HepG2 (cell line): ENCODE measurements around the gene TMC8. TPM values are rescaled to one million over a fixed set of nuclear protein-coding genes. Genes with fewer than 3 reads are reported as not detected.
A peak's percentile ranks its signal among the peaks of the same experiment; 100 is the strongest.

ENCODE experiments used
- CENPBD1 ChIP-seq: sonication (generic); formaldehyde crosslinking; IDR thresholded peaks from 2 replicates; pipeline ENCODE4 v1.8.0; 2022; ENCODE audit warnings: missing genetic modification reagents, low read depth, mild to moderate bottlenecking, borderline replicate concordance
- EZH2 ChIP-seq: conservative IDR thresholded peaks from 2 replicates; pipeline ENCODE4 v1.6.1; 2012; ENCODE audit warnings: mild to moderate bottlenecking, low read depth, low read length, moderate library complexity
- FOXK1 ChIP-seq: sonication (generic); formaldehyde crosslinking; IDR thresholded peaks from 2 replicates; pipeline ENCODE4 v1.4.0; 2020; ENCODE audit warnings: low read depth, missing genetic modification reagents, borderline replicate concordance
- HNRNPH1 ChIP-seq: fragments of 200-400 bp; formaldehyde crosslinking; optimal IDR thresholded peaks from 2 replicates; pipeline ENCODE3; 2017; ENCODE audit warnings: mild to moderate bottlenecking, low read depth, low read length
- JUNB ChIP-seq: sonication (generic); formaldehyde crosslinking; IDR thresholded peaks from 2 replicates; pipeline ENCODE4 v1.8.0; 2022; ENCODE audit warnings: missing genetic modification reagents, mild to moderate bottlenecking, borderline replicate concordance
- MLXIP ChIP-seq: sonication (generic); formaldehyde crosslinking; IDR thresholded peaks from 2 replicates; pipeline ENCODE4 v1.9.0; 2021; ENCODE audit warnings: missing genetic modification reagents, borderline replicate concordance
- REXO4 ChIP-seq: sonication (generic); formaldehyde crosslinking; IDR thresholded peaks from 2 replicates; pipeline ENCODE4 v1.8.0; 2022; ENCODE audit warnings: missing genetic modification reagents, mild to moderate bottlenecking, borderline replicate concordance
- SCMH1 ChIP-seq: sonication (generic); formaldehyde crosslinking; IDR thresholded peaks from 2 replicates; pipeline ENCODE4 v1.9.0; 2021; ENCODE audit warnings: missing genetic modification reagents, mild to moderate bottlenecking, borderline replicate concordance
- TBX3 ChIP-seq: fragments of 450-650 bp; IDR thresholded peaks from 2 replicates; pipeline ENCODE4 v1.6.1; 2017; ENCODE audit warnings: antibody characterized with exemption, mild to moderate bottlenecking, inconsistent platforms, borderline replicate concordance
- THAP7 ChIP-seq: sonication (generic); formaldehyde crosslinking; IDR thresholded peaks from 2 replicates; pipeline ENCODE4 v1.8.1; 2023; ENCODE audit warnings: mild to moderate bottlenecking, missing genetic modification reagents
- ZMYM2 ChIP-seq: sonication (generic); formaldehyde crosslinking; IDR thresholded peaks from 2 replicates; pipeline ENCODE4 v1.8.0; 2022; ENCODE audit warnings: mild to moderate bottlenecking, missing genetic modification reagents
- ZNF10 ChIP-seq: sonication (generic); formaldehyde crosslinking; IDR thresholded peaks from 2 replicates; pipeline ENCODE4 v1.4.0; 2020; ENCODE audit warnings: mild to moderate bottlenecking, low read depth, missing genetic modification reagents, borderline replicate concordance
- ZNF225 ChIP-seq: sonication (generic); formaldehyde crosslinking; IDR thresholded peaks from 2 replicates; pipeline ENCODE4 v1.4.0; 2020; ENCODE audit warnings: mild to moderate bottlenecking, missing genetic modification reagents
- ZNF318 ChIP-seq: sonication (generic); formaldehyde crosslinking; IDR thresholded peaks from 2 replicates; pipeline ENCODE4 v1.4.0; 2020; ENCODE audit warnings: mild to moderate bottlenecking, missing genetic modification reagents
- ZNF557 ChIP-seq: sonication (generic); formaldehyde crosslinking; IDR thresholded peaks from 2 replicates; pipeline ENCODE4 v1.4.0; 2020; ENCODE audit warnings: missing genetic modification reagents
- ZNF576 ChIP-seq: sonication (generic); formaldehyde crosslinking; IDR thresholded peaks from 2 replicates; pipeline ENCODE4 v1.4.0; 2020; ENCODE audit warnings: mild to moderate bottlenecking, missing genetic modification reagents
- polyA plus RNA-seq, 8 experiments: library from polyadenylated mRNA; depleted of rRNA in 3 of 8; stranded (reverse) in 7 of 8; unstranded in 1 of 8; fragments of >200 nt; fragmentation: Illumina TruSeq in 4 of 8; extraction: Trizol in 4 of 8; gene quantifications; 2 replicates each; pipeline versions ENCODE4 v1.2.1 to v1.2.3, GENCODE V29; 2011 to 2016; ENCODE audit warnings: low read depth in 4 of 8, missing spikeins in 1 of 8, mixed read lengths in 1 of 8; ENCODE audit not compliant: insufficient read depth in 1 of 8
- total RNA-seq, 5 experiments: library from RNA; depleted of rRNA; stranded (reverse); fragments of >200 nt; fragmentation: Illumina TruSeq; extraction: Trizol; gene quantifications; 2 replicates each; pipeline ENCODE4 v1.2.3, GENCODE V29; 2016; ENCODE audit warnings: low read depth in 1 of 5

Gene TMC8
- total and polyA plus RNA-seq, 2 of the 13 experiments (the other 11 are each of a cell fraction or from before 2014, with no cell fraction given): 0.53 to 7.8 TPM

GRCh38 chr17:78135858-78136500 is 5.4 kb downstream of the TMC8 start (continued):
- TF ChIP-seq ZNF318 (CRISPR knock-in tag) (no peak), SCMH1 (CRISPR knock-in tag) (no peak), JUNB (CRISPR knock-in tag) (no peak), HNRNPH1 (no peak), REXO4 (CRISPR knock-in tag) (no peak), ZNF557 (CRISPR knock-in tag) (no peak), ZNF10 (CRISPR knock-in tag) (no peak), ZNF576 (no peak), EZH2 (no peak), TBX3 (no peak), FOXK1 (CRISPR knock-in tag) (0 out of 2 replicates have a peak, but pooled peaks have one; percentile 11), ZMYM2 (CRISPR knock-in tag) (no peak; the same call in 1 of the 2 replicates), THAP7 (no peak), MLXIP (CRISPR knock-in tag) (no peak), CENPBD1 (CRISPR knock-in tag) (no peak), ZNF225 (no peak)
